Mammary epithelial cell (primary cell): ENCODE data around the gene EFS.

ENCODE experiments used
- CTCF ChIP-seq, 2 donors: IDR thresholded peaks in 1 of 2; conservative IDR thresholded peaks in 1 of 2; 2 replicates each; pipeline ENCODE4 v1.5.1; 2011 to 2012; ENCODE audit warnings: inconsistent platforms in 2 of 2, low read length in 2 of 2, mild to moderate bottlenecking in 2 of 2, control low read depth in 1 of 2, low read depth in 1 of 2; ENCODE audit not compliant: insufficient read depth in 1 of 2; ENCODE audit errors: extremely low read depth in 1 of 2
- EZH2 ChIP-seq: IDR thresholded peaks from 2 replicates; pipeline ENCODE4 v1.6.1; 2012; ENCODE audit warnings: low read length, inconsistent platforms, borderline replicate concordance

DNA sequence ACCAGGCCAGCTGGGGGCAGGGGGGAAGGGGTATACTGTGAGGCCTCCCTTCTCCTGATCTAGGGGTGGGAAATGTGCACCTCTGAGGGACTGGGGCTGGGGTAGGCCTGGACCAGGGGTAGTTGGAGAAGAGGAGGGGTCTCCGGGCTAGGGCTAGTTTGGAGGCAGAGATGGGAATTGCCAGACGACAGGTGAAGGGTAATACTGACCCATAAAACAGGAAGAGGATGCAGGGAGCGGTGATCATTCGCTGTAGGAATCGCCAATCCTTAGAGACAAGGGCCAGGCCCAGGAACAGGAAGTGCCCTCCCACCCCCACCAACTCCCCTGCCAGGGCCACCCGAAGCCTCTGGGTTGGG is 16.7 kb downstream of the EFS start:
- TF ChIP-seq EZH2 (no peak), CTCF (conservative IDR thresholded peaks at IDR 0.05 in 1 of 2, IDR thresholded peaks at IDR 0.05 in 1 of 2; ENCODE audit: extremely low read depth in 1 of 2, insufficient read depth in 1 of 2, low read depth in 1 of 2, low read length in 2 of 2) (no peak)
